ENCODE data around the gene NINL.
"Not testable (repeated sequence)": the region's sequence is repeated elsewhere in the genome, so short reads cannot be mapped to it uniquely, and the experiment has no call there.

Gene NINL

DNA sequence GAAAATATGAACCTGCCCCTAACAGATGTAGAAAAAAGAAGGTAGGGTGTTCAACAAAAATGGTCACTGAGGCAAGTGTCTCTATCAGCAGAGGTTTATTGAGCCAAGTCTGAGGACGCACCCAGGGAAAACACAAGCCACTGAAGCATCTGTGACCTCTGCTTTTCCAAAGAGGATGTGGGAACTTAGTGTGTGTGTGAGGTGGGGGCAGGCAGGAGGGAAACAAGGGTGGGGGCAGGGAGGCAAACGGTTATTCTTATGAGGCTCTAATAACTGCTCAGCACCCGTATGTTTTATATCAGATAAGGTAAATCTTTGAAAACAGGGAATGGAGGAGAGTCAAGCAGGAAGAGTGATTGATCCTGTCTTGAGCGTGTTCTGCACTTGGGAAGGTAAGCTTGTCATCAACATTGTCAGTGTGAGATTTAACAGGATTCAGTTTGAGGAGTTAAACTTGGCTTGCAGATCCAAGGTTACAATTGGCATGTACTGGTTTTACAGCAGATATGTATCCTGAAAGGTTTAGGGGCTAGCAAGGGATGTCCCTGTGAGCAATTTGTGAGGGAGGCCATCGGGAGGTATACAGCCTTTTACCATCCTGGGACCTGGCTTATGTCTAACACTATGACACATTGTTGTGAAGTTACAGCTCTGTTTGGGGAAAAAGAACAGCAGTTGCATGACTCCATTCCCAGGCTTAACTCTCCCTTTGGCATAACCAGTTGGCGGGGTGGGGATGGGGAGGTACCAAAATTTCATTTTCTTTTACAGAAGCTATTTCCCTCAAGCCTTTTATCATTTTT is 33.7 kb downstream of the NINL start:
- DNase-seq = no peak

DNA sequence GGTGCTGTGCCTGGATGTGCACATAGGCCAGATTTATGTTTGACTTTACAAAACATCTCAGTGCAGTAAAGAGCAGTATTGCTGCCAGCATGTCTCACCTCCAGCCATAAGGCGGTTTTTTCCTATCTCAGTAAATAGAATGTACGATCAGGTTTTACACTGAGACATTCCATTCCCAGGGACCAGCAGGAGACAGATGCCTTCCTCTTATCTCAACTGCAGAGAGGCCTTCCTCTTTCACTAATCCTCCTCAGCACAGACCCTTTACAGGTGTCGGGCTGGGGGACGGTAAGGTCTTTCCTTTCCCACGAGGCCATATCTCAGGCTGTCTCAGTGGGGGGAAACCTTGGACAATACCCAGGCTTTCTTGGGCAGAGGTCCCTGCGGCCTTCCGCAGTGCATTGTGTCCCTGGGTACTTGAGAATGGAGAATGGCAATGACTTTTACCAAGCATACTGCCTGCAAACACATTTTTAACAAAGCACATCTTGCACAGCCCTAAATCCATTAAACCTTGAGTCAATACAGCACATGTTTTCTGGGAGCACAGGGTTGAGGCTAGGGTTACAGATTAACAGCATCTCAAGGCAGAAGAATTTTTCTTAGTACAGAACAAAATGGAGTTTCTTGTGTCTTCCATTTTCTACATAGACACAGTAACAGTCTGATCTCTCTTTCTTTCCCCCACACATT is 34.5 kb downstream of the NINL start:
- not testable (repeated sequence) for DNase-seq

DNA sequence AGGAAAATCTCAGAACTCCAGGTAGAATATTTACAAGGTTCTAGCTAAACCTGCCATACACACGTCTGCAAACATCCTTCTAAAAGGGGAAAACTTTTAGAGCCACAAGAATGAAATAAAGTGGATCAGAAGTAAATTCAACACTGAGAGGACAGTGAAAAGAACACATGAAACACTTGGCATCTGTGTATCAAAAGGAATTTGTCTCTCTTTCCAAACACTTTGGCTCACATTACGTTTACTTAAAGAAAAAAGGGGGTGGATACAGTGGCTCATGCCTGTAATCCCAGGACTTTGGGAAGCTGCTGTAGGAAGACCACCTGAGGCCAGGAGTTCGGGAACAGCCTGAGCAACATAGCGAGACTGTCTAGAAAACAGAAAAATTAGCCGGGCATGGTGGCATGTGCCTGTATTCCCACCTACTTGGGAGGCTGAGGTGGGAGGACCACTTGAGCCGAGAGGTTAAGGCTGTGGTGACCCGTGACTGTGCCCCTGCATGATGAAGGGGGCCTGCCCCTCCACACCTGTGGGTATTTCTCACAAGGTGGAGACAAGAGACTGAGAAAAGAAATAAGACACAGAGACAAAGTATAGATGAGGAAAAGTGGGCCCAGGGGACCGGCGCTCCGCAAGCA is 35.4 kb downstream of the NINL start:
- DNase-seq = no peak

DNA sequence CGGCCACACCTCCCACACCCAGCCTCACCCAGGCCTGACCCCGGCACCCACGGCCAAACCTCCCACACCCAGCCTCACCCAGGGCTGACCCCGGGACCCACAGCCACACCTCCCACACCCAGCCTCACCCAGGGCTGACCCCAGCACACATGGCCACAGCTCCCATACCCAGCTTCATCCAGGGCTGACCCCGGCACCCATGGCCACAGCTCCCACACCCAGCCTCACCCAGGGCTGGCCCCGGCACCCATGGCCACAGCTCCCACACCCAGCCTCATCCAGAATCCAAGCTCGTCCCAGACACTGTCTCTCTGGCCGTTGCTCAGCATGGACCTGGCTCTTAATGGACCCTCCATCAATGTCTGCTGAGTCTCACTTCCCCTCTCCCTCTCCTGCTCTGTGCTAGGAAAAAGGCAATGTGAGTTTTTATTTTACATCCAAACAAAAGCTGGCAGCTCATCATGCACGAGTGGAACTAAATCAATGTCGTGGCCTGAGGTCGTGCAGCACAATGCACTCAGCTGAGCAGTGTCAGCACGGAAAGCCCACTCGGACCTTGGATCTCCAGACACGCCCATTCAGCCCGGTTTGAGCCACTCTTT is 36.1 kb downstream of the NINL start:
- no peak for DNase-seq

DNA sequence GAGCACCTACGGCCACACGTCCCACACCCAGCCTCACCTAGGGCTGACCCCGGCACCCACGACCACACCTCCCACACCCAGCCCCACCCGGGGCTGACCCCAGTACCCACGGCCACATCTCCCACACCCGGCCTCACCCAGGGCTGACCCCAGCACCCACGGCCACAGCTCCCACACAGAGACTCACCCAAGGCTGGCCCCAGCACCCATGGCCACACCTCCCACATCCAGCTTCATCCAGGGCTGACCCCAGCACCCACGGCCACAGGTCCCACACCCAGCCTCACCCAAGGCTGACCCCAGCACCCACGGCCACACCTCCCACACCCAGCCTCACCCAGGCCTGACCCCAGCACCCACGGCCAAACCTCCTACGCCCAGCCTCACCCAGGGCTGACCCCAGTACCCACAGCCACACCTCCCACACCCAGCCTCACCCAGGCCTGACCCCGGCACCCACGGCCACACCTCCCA is 36.7 kb downstream of the NINL start:
- no peak for DNase-seq

DNA sequence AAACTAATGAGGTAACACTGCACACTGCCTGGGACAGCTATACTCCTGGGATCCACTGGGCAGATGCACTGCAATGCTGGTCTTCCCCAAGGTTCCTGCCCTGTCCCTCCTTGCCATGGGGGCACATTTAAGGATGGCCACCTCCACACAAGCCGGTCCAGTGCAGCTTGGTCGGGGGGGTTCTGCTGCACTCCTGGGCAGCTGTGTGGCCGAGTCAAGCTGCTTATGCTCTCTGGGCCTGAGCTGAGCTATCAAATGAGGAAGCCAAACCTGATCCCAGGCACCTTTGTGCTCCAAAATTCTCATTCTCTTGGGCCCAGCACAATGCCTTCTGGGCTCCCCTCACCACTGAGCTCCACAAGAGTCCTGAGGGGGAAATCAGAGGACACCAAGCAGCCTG is 37.3 kb downstream of the NINL start:
- DNase-seq = no peak

DNA sequence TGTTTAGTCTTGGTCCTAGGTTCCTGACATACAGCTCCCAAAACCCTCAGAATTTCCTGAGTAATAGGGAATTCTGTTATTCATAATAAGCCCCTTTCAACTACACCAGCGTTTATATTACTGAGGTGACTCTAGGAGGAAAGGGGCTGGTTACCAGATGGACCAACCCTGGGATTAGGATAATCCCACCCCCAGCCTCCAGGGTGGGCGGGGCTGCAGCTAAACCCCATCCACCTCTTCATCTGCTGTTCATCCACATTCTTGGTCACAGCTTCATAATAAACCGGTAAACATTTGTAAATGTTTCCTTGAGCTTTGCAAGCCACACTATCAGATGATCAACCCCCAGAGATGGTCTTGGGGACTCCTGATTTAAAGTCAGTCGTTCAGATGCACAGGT is 38.3 kb downstream of the NINL start:
- no peak for DNase-seq

DNA sequence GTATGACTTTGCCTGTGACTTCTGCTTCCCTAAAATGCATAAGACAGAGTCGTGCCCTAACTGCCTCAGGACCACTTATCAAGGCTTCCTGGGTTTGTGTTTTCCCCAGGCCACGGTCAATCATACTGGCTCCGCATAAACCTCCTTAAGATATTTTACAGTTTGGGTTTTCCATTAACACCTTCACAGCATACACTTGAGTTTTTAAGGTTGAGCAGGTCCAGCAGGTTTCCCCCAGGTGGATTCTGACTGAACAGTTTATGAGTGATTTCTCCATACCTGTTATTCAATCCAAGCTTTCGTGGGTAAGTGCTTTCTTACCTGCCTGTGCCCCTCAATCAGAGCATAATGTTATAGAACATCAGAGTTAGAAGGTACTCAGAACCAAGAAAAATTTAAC is 39.3 kb downstream of the NINL start:
- DNase-seq = no peak

DNA sequence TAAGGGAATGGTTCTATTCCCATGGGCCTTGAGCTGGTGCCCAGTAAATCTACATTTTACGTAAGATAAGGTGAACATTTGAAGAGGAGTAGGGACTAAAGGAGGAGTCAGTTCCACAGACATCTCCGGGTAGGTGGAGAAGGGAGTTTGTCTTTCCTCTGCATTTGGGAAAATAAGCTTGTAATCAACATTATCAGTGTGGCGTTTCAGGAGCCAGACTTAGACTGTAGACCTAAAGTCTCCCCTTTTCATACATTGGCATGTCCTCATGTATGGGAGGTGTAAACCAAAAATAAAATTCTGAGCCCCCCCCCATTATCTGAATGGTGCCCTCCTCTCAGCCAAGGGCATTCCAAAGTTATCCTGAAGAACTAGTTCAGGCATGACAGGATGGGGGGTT is 40.2 kb downstream of the NINL start:
- DNase-seq = no peak

DNA sequence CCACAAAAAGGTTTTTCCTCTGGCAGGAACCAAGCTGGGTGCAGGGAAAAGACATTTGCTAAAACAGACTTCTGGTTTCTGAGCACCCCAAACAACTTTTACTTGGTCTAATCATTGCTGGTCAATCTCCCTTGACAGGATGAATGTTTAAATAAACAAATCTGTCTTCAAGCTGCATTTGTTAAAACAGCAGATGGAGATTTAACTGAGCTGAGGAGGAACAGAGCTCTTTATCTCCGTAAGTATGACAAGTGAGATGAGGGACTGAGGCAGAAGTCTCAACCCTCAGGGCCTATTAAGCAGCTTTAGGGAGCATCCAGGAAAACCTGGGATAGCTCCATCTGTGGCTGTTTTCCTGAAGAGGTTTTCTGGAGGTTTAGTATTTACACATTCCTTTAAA is 40.6 kb downstream of the NINL start:
- DNase-seq = no peak

DNA sequence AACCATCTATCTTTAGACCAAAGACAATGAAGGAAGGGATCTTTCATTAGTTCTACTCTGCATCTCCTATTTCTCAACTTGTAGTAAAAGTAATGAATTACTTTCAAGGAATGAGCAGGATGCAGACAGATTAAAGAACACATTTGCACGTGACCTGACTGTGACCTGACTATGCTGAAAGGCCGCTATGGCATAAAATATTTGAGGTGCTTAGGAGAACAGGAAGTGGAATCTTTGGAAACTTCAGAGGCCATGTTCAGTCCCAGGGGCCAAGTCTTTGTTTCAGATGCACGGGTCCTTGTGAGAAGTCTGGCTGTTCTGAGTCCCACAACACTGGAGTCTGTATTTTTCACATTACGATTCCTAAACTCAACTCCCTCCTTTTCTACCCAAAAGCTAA is 41.0 kb downstream of the NINL start:
- no peak for DNase-seq

DNA sequence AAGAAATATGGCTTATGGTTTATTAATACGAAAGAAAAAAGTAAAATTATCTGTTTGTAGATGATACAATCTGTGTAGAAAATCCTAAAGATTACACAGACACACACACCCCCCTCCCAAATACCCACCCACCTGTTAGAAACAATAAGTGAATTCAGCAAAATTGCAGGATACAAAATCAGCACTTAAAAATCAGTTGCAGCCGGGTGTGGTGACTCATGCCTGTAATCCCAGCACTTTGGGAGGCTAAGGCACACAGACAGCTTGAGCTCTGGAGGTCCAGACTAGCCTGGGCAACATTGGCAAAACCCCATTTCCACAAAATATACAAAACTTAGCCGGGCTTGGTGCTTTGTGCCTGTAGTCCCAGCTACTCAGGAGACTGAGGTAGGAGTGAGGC is 42.3 kb downstream of the NINL start:
- DNase-seq = no peak

DNA sequence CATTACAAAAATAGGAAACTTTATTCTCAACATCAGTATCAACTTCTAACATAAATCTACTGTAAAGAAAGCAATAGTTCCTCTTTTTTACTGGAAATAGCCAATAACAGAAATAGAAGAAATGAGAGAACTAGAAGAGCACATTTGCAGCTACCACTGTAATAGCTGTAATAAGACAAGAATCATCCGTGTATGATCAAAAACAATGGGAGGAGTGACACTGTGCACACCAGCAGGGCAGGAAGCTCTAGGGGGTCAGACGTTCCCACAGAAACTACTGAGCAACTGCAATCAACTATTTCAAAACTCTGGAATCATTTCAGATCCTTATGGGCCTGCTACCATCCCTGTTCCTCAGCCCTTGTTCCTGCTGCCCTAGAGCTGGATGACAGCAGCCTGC is 43.7 kb downstream of the NINL start:
- no peak for DNase-seq

DNA sequence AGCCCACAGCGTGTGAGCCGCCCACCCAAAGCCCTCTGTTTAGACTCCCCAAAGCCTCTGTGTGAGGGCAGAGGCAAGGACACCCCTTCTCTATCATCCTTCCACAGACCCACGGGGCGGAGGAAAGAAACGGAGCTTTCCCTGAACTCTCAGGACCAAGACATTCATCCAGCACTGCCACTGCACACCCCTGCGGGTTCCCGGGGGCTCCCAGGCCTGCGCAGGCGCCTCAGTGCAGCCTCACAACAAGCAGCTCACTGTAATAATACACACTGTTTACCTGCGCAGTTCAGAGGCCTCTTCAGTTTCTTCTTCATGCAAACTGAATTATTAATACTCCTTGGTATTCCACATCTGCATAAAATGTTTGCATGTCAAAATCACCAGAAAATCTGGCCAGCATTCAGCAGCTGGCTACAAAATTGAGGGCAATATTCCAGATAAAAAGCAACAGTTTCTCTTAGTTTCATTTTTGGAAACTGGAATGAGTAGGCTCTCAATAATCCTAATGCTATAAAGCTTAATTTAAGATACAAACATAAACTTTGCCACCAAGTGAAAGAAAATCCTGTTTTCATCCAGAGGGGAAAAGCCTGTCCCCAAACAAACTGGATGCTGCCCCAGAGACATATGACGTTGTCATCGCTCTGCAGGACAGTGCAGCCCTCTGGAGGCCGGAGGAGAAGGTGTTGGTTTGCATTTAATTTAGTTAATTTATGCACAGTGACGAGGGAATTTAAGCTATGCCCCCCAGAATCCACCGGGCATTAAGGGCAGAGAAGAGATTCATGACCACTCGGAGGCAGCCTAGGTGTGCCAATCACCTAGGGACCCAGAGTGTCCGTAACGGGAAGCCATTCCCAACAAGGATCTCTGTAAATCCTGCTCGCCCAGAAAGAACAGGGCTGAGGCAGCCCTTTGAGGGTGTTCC is 45.3 kb downstream of the NINL start:
- peak in 1 of 5 experiments; percentile 6 for DNase-seq

DNA sequence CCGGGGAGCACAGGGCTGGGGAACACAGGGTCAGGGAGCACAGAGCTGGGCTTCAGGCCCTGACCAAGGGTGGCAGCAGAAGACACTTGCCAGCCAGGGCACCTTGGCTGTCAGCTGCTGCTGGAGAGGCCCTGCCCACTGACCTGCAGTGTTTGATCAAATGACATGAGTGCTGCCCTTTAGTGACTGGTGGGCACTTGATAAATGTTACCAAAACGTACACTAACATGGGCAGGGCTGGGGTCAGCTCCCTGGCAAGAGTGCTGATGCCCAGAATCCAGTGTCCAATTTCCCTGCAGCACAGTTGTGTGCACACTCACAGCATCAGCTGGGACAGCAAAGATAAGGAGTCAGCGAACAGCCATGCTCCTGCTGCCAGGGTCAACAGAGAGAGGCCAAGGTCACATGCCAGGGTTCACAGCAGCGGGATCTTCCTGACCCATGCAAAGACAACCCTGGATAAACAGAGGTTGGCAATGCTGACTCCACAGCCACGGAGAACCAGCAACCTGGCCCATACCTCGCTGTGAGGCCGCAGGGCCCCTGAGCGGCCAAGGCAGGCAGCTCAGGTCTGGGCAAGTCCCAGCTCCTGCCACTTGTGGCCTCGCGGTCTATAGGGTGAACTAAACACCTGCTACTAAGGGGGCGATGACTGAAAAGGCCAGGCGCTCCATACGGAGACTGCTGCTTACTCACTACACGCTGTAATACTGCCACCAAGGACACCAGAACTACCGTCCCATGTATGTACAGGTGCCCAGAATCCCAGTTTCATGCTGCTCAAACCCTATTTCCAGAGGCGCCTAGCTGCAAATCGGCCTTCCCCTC is 46.3 kb downstream of the NINL start:
- DNase-seq = no peak

DNA sequence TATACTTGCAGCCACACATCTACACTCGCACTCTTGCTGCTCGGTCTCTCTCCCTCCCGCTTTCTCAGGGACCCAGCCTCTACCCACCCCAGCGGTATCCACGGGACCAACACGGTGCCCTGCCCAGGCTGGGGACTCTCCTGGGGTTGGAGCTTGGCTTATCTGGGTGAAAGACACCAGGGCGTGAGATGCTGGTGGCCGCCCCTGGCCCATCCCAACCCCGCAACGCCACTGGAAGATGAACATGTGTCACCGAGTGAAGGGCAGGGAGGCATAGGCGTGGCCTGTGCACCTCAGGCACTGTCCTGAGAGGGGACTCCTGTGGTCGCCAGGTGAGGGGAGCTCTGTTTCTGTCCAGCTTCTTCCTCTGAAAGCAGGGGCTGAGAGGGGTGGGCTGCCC is 47.4 kb downstream of the NINL start:
- no peak for DNase-seq

DNA sequence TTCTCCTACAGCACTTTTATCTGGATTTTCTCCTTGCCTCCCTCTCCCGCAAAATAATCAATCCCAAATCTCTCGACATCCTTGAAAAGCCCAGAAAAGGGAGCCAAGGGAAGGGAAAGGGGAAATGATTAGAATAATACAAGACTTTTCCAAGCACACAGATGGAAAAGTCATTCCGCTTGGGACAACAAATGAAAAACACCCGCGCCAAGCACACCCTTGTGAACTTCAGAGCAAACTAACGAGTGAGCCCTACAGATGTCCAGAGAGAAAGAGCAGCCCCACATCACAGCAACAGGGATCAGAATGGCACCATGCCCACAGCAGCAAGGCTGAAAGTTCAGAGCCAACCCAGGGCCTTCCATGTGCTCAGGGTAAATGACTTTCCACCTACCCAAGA is 49.6 kb downstream of the NINL start:
- no peak for DNase-seq

DNA sequence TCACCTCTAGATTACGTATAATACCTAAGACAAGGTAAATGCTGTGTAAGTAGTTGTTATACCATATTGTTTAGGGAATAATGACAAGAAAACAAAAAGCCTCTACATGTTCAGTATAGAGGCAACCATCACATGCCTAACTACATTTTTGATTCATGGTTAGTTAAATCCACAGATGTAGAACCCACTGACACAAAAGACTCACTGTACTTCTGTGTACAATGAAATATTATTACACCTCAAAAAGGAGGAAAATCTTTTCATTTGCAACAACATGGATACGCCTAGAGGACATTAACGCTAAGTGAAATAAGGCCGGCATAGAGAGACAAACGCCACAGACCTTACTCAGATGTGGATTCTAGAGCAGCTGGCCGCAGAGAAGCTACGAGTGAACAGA is 50.5 kb downstream of the NINL start:
- DNase-seq = no peak

DNA sequence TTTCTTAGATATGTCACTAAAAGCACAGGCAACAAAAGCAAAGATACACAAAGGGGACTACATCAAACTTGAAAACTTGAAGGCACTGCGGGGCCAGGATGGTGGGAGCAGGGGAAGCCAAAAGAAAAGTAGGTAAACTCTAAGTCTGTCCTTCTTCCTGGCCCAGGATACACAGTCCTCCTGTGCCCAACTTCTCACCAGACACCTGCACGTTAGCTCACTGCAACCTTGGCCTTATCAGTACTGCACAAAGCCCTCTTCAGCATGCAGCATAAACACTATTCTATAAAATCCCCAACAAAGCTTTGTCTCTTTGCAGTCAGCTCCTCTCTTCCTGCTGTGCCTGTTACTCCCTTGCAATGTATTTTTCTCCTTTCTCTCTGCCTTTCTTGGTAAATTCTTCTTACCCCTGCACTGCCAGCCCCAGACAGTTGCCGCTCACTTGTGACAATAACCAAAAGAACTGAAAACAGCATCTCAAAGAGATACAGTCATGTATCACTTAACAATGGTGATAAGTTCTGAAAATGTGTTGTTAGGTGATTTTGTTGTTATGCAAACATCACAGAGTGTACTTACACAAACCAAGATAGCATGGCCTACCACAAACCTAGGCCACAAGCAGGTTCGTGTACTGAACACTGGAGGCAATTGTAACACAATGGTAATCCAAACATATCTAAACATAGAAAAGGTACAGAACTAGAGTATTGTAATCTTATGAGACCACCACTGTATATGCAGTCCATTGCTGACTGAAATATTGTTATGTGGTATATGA is 51.2 kb downstream of the NINL start:
- peak in 1 of 5 experiments; percentile 60 for DNase-seq

DNA sequence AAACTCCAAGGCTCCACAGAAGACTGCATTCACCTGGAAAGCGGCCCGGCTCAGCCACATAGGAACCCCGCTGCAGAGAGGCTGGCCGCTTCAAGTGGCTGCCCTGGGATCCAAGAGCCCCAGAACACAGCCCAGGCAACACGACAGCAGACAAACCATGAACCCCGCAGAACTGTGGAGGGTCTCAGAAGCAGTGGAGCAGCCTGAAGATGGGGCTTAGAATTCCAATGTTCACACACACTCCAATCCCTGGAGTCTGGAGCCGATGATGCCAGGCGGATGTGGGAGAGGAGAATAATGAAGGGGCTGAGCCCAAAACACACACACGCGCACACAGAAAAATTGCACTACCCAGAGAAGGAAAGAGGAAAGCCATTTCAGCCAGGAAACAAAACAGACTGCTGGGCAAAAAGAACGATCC is 52.4 kb downstream of the NINL start:
- no peak for DNase-seq
